HCT116 (cell line): Measurements from ENCODE around the gene MYH11. TPM values are rescaled to one million over a fixed set of nuclear protein-coding genes. Genes with fewer than 3 reads are reported as not detected.

Source experiments
- ATAC-seq: fragments of 200-7000 bp; cut with Tn5 transposase; 2 replicates; pipeline ENCODE4 v1.9.1; 2020; ENCODE audit warnings: mild to moderate bottlenecking, moderate library complexity
- BruUV-seq: library from RNA; stranded (reverse); fragments of 400-500 nt; replicated peaks from 2 replicates; lab custom pipeline; 2021; lab: Mats Ljungman, UMichigan
- CTCF ChIA-PET: fragments of 300-600 bp; sonication (Branson Sonifier 250); formaldehyde crosslinking; loops from one replicate; lab custom pipeline; 2021; ENCODE audit warnings: antibody characterized with exemption; lab: Charles Lee
- POLR2A ChIA-PET: fragments of 300-600, 350-600 bp; sonication (Branson Sonifier 250); formaldehyde crosslinking; loops from one replicate; lab custom pipeline; 2021; ENCODE audit warnings: antibody characterized with exemption; lab: Charles Lee
- RAD21 ChIA-PET, 2 experiments: fragments of 300-600 bp; sonication (Branson Sonifier 250); formaldehyde crosslinking; loops; one replicate each; lab custom pipeline; 2023; ENCODE audit warnings: low total read pairs in 2 of 2; ENCODE audit not compliant: uncharacterized antibody in 2 of 2, unreplicated experiment in 2 of 2, low non-redundant PET in 1 of 2; lab: Charles Lee
- DNase-seq: peaks from one replicate; pipeline ENCODE4 v3.0.0-alpha.2; 2010; ENCODE audit warnings: low read depth, low spot score
- H2AFZ ChIP-seq: fragments of 200-600 bp; shearing (Covaris generic), sonication (generic); 2 replicates; pipeline ENCODE4 v1.6.1; 2017; ENCODE audit warnings: low read depth, mixed run types, mixed read lengths, antibody characterized with exemption, low read length; ENCODE audit not compliant: poor library complexity, severe bottlenecking
- H3K27ac ChIP-seq: 2 replicates; pipeline ENCODE4 v1.5.1; 2012; ENCODE audit warnings: low read depth, low read length
- H3K27me3 ChIP-seq: fragments of 200-600 bp; sonication (generic); 2 replicates; pipeline ENCODE4 v1.6.1; 2016; ENCODE audit warnings: mixed run types, low read length, mixed read lengths; ENCODE audit not compliant: insufficient read depth
- H3K36me3 ChIP-seq, 2 experiments: fragments of 200-500 bp in 1 of 2; fragments of 200-600 bp in 1 of 2; sonication (Bioruptor generic) in 1 of 2; sonication (generic) in 1 of 2; 2 replicates each; pipeline versions ENCODE4 v1.5.1 to v1.6.1; 2014 to 2016; ENCODE audit warnings: low read length in 2 of 2, inconsistent platforms in 1 of 2, mixed read lengths in 1 of 2, mixed run types in 1 of 2; ENCODE audit not compliant: insufficient read depth in 2 of 2, control insufficient read depth in 1 of 2
- H3K4me1 ChIP-seq, 2 experiments: fragments of 200-600 bp in 1 of 2; sonication (generic) in 1 of 2; 2 replicates each; pipeline versions ENCODE4 v1.5.1 to v1.6.1; 2012 to 2017; ENCODE audit warnings: low read length in 2 of 2, inconsistent platforms in 1 of 2, mild to moderate bottlenecking in 1 of 2, mixed read lengths in 1 of 2, mixed run types in 1 of 2, moderate library complexity in 1 of 2; ENCODE audit not compliant: insufficient read depth in 2 of 2, control insufficient read depth in 1 of 2
- H3K4me2 ChIP-seq: fragments of 200-600 bp; sonication (generic); 2 replicates; pipeline ENCODE4 v1.6.1; 2017; ENCODE audit warnings: mixed run types, low read length, mixed read lengths
- H3K4me3 ChIP-seq, 2 experiments: fragments of 200-600 bp in 1 of 2; sonication (generic) in 1 of 2; replicated peaks in 1 of 2; 2 replicates each; pipeline ENCODE4 v1.5.1; 2011 to 2016; ENCODE audit warnings: low read length in 2 of 2, control low read depth in 1 of 2, low read depth in 1 of 2, mild to moderate bottlenecking in 1 of 2, mixed read lengths in 1 of 2, mixed run types in 1 of 2
- H3K79me2 ChIP-seq: fragments of 200-600 bp; sonication (generic); 2 replicates; pipeline ENCODE4 v1.6.1; 2017; ENCODE audit warnings: mild to moderate bottlenecking, mixed run types, low read length, moderate library complexity, mixed read lengths; ENCODE audit not compliant: insufficient read depth
- H3K9ac ChIP-seq: fragments of 200-600 bp; sonication (generic); 2 replicates; pipeline ENCODE4 v1.6.1; 2016; ENCODE audit warnings: low read length, mixed read lengths
- H3K9me2 ChIP-seq: fragments of 200-600 bp; sonication (generic), shearing (Covaris generic); 2 replicates; pipeline ENCODE4 v1.6.1; 2017; ENCODE audit warnings: mixed run types, mild to moderate bottlenecking, moderate library complexity; ENCODE audit not compliant: insufficient read depth
- H3K9me3 ChIP-seq, 2 experiments: fragments of 200-500 bp in 1 of 2; fragments of 200-600 bp in 1 of 2; sonication (Bioruptor generic) in 1 of 2; sonication (generic) in 1 of 2; 2 replicates each; pipeline ENCODE4 v1.6.1; 2014 to 2017; ENCODE audit warnings: low read length in 2 of 2, mixed read lengths in 2 of 2, inconsistent platforms in 1 of 2, low read depth in 1 of 2, mild to moderate bottlenecking in 1 of 2, mixed run types in 1 of 2, moderate library complexity in 1 of 2; ENCODE audit not compliant: control insufficient read depth in 1 of 2, insufficient read depth in 1 of 2
- H4K20me1 ChIP-seq: fragments of 200-600 bp; sonication (generic), shearing (Covaris generic); 2 replicates; pipeline ENCODE4 v1.6.1; 2017; ENCODE audit warnings: mixed run types, mild to moderate bottlenecking, moderate library complexity; ENCODE audit not compliant: insufficient read depth
- EGR1 ChIP-seq: IDR thresholded peaks from 2 replicates; pipeline ENCODE4 v1.6.1; 2012; ENCODE audit warnings: low read depth
- FOSL1 ChIP-seq: IDR thresholded peaks from 2 replicates; pipeline ENCODE4 v1.6.1; 2012; ENCODE audit warnings: low read depth
- JUND ChIP-seq: IDR thresholded peaks from 2 replicates; pipeline ENCODE4 v1.6.1; 2012
- MAX ChIP-seq: IDR thresholded peaks from 2 replicates; pipeline ENCODE4 v1.6.1; 2012
- POLR2AphosphoS5 ChIP-seq: IDR thresholded peaks from 2 replicates; pipeline ENCODE4 v1.6.1; 2011; ENCODE audit warnings: mild to moderate bottlenecking, low read depth, low read length, moderate library complexity
- RAD21 ChIP-seq: IDR thresholded peaks from 2 replicates; pipeline ENCODE4 v1.6.1; 2012; ENCODE audit warnings: low read depth, mild to moderate bottlenecking
- REST ChIP-seq: IDR thresholded peaks from 2 replicates; pipeline ENCODE4 v1.6.1; 2012; ENCODE audit warnings: low read depth
- SIN3A ChIP-seq: IDR thresholded peaks from 2 replicates; pipeline ENCODE4 v1.6.1; 2012; ENCODE audit warnings: low read depth
- SP1 ChIP-seq: IDR thresholded peaks from 2 replicates; pipeline ENCODE4 v1.6.1; 2012; ENCODE audit warnings: low read depth
- SRF ChIP-seq: IDR thresholded peaks from 2 replicates; pipeline ENCODE4 v1.6.1; 2012; ENCODE audit warnings: low read depth
- TCF7L2 ChIP-seq: IDR thresholded peaks from 2 replicates; pipeline ENCODE4 v1.7.0; 2011; ENCODE audit warnings: borderline replicate concordance, inconsistent platforms; ENCODE audit not compliant: insufficient read depth, insufficient read length; ENCODE audit errors: extremely low read depth
- ZFX ChIP-seq: fragments of 450-650 bp; IDR thresholded peaks from 2 replicates; pipeline ENCODE4 v1.6.1; 2017
- ZNF274 ChIP-seq: fragments of 200-500 bp; sonication (Bioruptor generic); IDR thresholded peaks from 2 replicates; pipeline ENCODE4 v1.6.1; 2014; ENCODE audit warnings: mild to moderate bottlenecking, low read depth, low read length, inconsistent platforms
- intact Hi-C: fragments of 100-400 bp; cut with micrococcal nuclease; formaldehyde crosslinking; loops from 2 replicates; pipeline ENCODE4 v1.10.0; 2022
- total RNA-seq: library from RNA; stranded (reverse); gene quantifications from one replicate; pipeline ENCODE4 v1.2.1, GENCODE V29; 2021; ENCODE audit not compliant: unreplicated experiment
- TF ChIP-seq, protein P1 (sequence below): IDR thresholded peaks from 2 replicates; pipeline ENCODE4 v1.6.1; 2011; ENCODE audit warnings: mild to moderate bottlenecking, low read length, moderate library complexity; ENCODE audit not compliant: insufficient replicate concordance; ENCODE audit errors: extremely low read depth

MYH11 gene
- total RNA-seq, 1 experiment from 2014 or later = 0.61 TPM

DNA sequence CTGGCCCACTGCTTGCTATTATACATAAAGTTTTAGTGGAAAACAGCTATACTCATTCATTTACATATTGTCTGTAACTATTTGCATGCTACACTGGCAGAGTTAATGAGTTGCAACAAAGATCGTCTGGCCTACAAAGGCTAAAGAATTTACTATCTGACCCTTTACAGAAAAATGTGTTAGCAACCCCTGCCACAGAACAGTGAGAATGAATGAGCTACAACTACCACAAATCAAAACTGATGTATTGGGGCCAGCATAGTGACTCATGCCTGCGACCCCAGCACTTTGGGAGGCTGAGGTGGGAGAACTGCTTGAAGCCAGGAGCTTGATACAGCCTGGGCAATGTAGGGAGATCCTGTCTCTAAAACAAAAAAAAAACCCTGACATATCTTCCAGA, 92.7 kb downstream of the MYH11 start:
- H3K79me2 ChIP-seq = no peaks in the 10 kb centered on the region
- TF ChIP-seq JUND (no peak), SP1 (no peak), FOSL1 (no peak), MAX (no peak), TCF7L2 (no peak), ZFX (no peak), RAD21 (no peak), ZNF274 (no peak), SIN3A (no peak), EGR1 (no peak), REST (no peak), SRF (no peak), POLR2AphosphoS5 (no peak)
- TF ChIP-seq, protein P1, sequence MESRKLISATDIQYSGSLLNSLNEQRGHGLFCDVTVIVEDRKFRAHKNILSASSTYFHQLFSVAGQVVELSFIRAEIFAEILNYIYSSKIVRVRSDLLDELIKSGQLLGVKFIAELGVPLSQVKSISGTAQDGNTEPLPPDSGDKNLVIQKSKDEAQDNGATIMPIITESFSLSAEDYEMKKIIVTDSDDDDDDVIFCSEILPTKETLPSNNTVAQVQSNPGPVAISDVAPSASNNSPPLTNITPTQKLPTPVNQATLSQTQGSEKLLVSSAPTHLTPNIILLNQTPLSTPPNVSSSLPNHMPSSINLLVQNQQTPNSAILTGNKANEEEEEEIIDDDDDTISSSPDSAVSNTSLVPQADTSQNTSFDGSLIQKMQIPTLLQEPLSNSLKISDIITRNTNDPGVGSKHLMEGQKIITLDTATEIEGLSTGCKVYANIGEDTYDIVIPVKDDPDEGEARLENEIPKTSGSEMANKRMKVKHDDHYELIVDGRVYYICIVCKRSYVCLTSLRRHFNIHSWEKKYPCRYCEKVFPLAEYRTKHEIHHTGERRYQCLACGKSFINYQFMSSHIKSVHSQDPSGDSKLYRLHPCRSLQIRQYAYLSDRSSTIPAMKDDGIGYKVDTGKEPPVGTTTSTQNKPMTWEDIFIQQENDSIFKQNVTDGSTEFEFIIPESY = no peak
- no TSS peak for BruUV-seq
- H3K36me3 ChIP-seq = no peaks in the 10 kb centered on the region
- no peak overlapping the region for H3K27ac ChIP-seq
- H4K20me1 ChIP-seq = no peaks in the 10 kb centered on the region
- intact Hi-C loops = loop anchor here (10.0 kb wide), 1 partner anchor 59 kb away; no protein-coding TSS in a partner anchor
- H3K4me1 ChIP-seq = peaks cover 0 to 3% of the 10 kb centered on the region in 2 experiments; a peak in 2 of 4 replicates
- H3K9ac ChIP-seq = no peak overlapping the region
- no peak overlapping the region for H2AFZ ChIP-seq
- H3K27me3 ChIP-seq = no peaks in the 10 kb centered on the region
- ATAC-seq (no peak), DNase-seq (no peak)
- ChIA-PET CTCF (no interaction called here), RAD21 (interaction anchor here in 1 of 2 experiments (0.6 kb wide), 1 partner anchor 351 kb away, joined by 4 read pairs; no protein-coding TSS in a partner anchor), POLR2A (no interaction called here)
- H3K9me2 ChIP-seq = no peaks in the 10 kb centered on the region
- no peak overlapping the region for H3K4me3 ChIP-seq
- H3K9me3 ChIP-seq = no peaks in the 10 kb centered on the region
- no peak overlapping the region for H3K4me2 ChIP-seq
